Endothelial cell of umbilical vein (primary cell): ENCODE results near the gene CTRB2. TPM values are rescaled to one million over a fixed set of nuclear protein-coding genes. Genes with fewer than 3 reads are reported as not detected.
"Not testable (repeated sequence)": the region's sequence is repeated elsewhere in the genome, so short reads cannot be mapped to it uniquely, and the experiment has no call there.

Source experiments
- BruUV-seq: library from RNA; stranded (reverse); fragments of 400-500 nt; replicated peaks from 2 replicates; lab custom pipeline; 2021; lab: Mats Ljungman, UMichigan
- CTCF ChIA-PET: fragments of 300-600, 350-600 bp; sonication (Branson Sonifier 250); formaldehyde crosslinking; loops from one replicate; lab custom pipeline; 2021; ENCODE audit warnings: antibody characterized with exemption, inconsistent platforms; lab: Charles Lee
- POLR2A ChIA-PET: fragments of 300-600, 350-600 bp; sonication (Branson Sonifier 250); formaldehyde crosslinking; loops from one replicate; lab custom pipeline; 2021; ENCODE audit warnings: antibody characterized with exemption, inconsistent platforms; lab: Charles Lee
- DNase-seq: peaks from one replicate; pipeline ENCODE4 v3.0.0-alpha.2; 2011; ENCODE audit warnings: low read depth, low spot score
- FAIRE-seq: peaks from 2 replicates; lab custom pipeline; 2011; peaks lifted over from hg19 to GRCh38; lab: Jason Lieb, UNC
- H2AFZ ChIP-seq: 2 replicates; pipeline ENCODE4 v1.6.0; 2012; ENCODE audit warnings: low read depth, low read length, control low read depth, inconsistent platforms
- H3K27ac ChIP-seq: 2 replicates; pipeline ENCODE4 v1.5.1; 2011; ENCODE audit warnings: low read depth, mild to moderate bottlenecking, control low read depth, low read length, moderate library complexity; ENCODE audit not compliant: insufficient read depth
- H3K27me3 ChIP-seq, 2 experiments: 2 replicates each; pipeline versions ENCODE4 v1.6.0 to v1.6.1; 2011; ENCODE audit warnings: low read length in 2 of 2, mixed read lengths in 1 of 2; ENCODE audit not compliant: control insufficient read depth in 2 of 2, insufficient read depth in 2 of 2
- H3K36me3 ChIP-seq, 2 experiments: 2 replicates in 1 of 2; 3 replicates in 1 of 2; pipeline ENCODE4 v1.5.1; 2011; ENCODE audit warnings: low read length in 2 of 2, mild to moderate bottlenecking in 1 of 2, moderate library complexity in 1 of 2; ENCODE audit not compliant: control insufficient read depth in 2 of 2, insufficient read depth in 2 of 2; ENCODE audit errors: extremely low read depth in 1 of 2
- H3K4me1 ChIP-seq: 3 replicates; pipeline ENCODE4 v1.5.1; 2011; ENCODE audit warnings: mild to moderate bottlenecking, low read length; ENCODE audit not compliant: control insufficient read depth, insufficient read depth; ENCODE audit errors: extremely low read depth
- H3K4me2 ChIP-seq: 2 replicates; pipeline ENCODE4 v1.6.1; 2011; ENCODE audit warnings: low read length, control low read depth, mixed read lengths; ENCODE audit not compliant: insufficient read depth
- H3K4me3 ChIP-seq, 3 experiments: fragments of 200-600 bp in 1 of 3; sonication (generic), shearing (Covaris generic) in 1 of 3; replicated peaks in 1 of 3; 2 replicates each; pipeline ENCODE4 v1.5.1; 2011 to 2016; ENCODE audit warnings: control low read depth in 3 of 3, low read length in 3 of 3, mild to moderate bottlenecking in 2 of 3, inconsistent platforms in 1 of 3, low read depth in 1 of 3, moderate library complexity in 1 of 3; ENCODE audit not compliant: insufficient read depth in 1 of 3
- H3K79me2 ChIP-seq: 2 replicates; pipeline ENCODE4 v1.6.0; 2012; ENCODE audit warnings: low read length, inconsistent platforms; ENCODE audit not compliant: control insufficient read depth, insufficient read depth
- H3K9ac ChIP-seq: replicated peaks from 2 replicates; pipeline ENCODE3; 2011; ENCODE audit warnings: low read length, control low read depth; ENCODE audit not compliant: insufficient read depth; ENCODE audit errors: extremely low read depth
- H3K9me1 ChIP-seq: replicated peaks from 3 replicates; pipeline ENCODE4 v1.6.0; 2011; ENCODE audit warnings: mild to moderate bottlenecking, low read length; ENCODE audit not compliant: control insufficient read depth, insufficient read depth; ENCODE audit errors: extremely low read depth
- H3K9me3 ChIP-seq: replicated peaks from 2 replicates; pipeline ENCODE4 v1.5.1; 2012; ENCODE audit warnings: low read length, inconsistent platforms; ENCODE audit not compliant: control insufficient read depth, insufficient read depth
- H4K20me1 ChIP-seq: replicated peaks from 2 replicates; pipeline ENCODE3; 2011; ENCODE audit warnings: mild to moderate bottlenecking, low read length; ENCODE audit not compliant: control insufficient read depth, insufficient read depth; ENCODE audit errors: extremely low read depth
- JUN ChIP-seq: IDR thresholded peaks from 2 replicates; pipeline ENCODE4 v1.6.1; 2011; ENCODE audit warnings: borderline replicate concordance, low read depth; ENCODE audit not compliant: insufficient read length, insufficient read depth
- POLR2A ChIP-seq: IDR thresholded peaks from 2 replicates; pipeline ENCODE4 v1.6.1; 2012; ENCODE audit warnings: low read depth, mild to moderate bottlenecking, control low read depth, low read length
- dilution Hi-C: fragments of 300-500 bp; cut with MboI; formaldehyde crosslinking; loops from one replicate; pipeline ENCODE4 v1.15.0; 2019; ENCODE audit warnings: low sequenced_read_pairs; ENCODE audit not compliant: extremely low pct_ligation_motif_present
- intact Hi-C: fragments of 100-400 bp; cut with micrococcal nuclease; formaldehyde crosslinking; loops from one replicate; pipeline ENCODE4 v1.10.0; 2022
- polyA plus RNA-seq, 4 experiments: library from polyadenylated mRNA; depleted of rRNA in 3 of 4; stranded (reverse) in 3 of 4; unstranded in 1 of 4; fragments of >200 nt; gene quantifications; 2 replicates each; pipeline versions ENCODE4 v1.2.1 to v1.2.3, GENCODE V29; 2011 to 2012; ENCODE audit warnings: missing spikeins in 1 of 4
- total RNA-seq: library from RNA; stranded (reverse); gene quantifications from 2 replicates; pipeline ENCODE4 v1.2.3, GENCODE V29; 2021

CTRB2 gene
- total and polyA plus RNA-seq, 2 donors (not counting 3 experiments of a cell fraction or from before 2014, with no cell fraction given), result not detected

DNA sequence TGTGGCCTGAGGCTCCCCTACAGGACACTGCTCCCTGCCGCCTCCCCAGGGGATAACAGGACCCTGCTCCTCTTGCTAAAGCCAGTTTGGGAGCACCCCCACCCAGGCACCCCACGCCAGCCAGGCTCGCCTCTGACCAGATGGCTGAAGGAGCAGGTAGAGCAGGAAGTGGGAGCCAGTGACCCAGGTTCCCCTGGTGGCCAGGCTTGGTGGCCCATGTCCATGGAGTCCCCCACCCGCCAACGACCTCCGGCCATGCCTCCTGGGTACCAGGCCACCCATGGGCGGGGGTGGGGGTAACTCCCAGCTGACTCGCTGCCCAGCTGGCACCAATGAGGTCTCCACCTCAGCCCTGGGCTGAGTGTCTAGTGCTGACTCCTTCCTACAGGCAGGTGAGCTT, 34.5 kb upstream of the CTRB2 start:
- ChIA-PET POLR2A (no interaction called here), CTCF (interaction anchor here (0.6 kb wide), 1 partner anchor 144 kb away, joined by 3 read pairs; no protein-coding TSS in a partner anchor)
- Histone ChIP-seq H3K27ac (no peak overlapping the region), H3K9me3 (no peaks in the 10 kb centered on the region), H3K4me1 (peaks cover 37% of the 10 kb centered on the region), H4K20me1 (no peaks in the 10 kb centered on the region), H3K79me2 (peaks cover 96% of the 10 kb centered on the region), H3K4me3 (no peak overlapping the region), H2AFZ (no peak overlapping the region), H3K36me3 (peaks cover 13 to 59% of the 10 kb centered on the region in 2 experiments), H3K9ac (no peak overlapping the region), H3K27me3 (no peaks in the 10 kb centered on the region), H3K9me1 (no peaks in the 10 kb centered on the region), H3K4me2 (no peak overlapping the region)
- dilution Hi-C loops (no loop called here), intact Hi-C loops (no loop called here)
- no peak for FAIRE-seq
- no peak for DNase-seq
- BruUV-seq, result no TSS peak
- TF ChIP-seq POLR2A (no peak), JUN (no peak)

DNA sequence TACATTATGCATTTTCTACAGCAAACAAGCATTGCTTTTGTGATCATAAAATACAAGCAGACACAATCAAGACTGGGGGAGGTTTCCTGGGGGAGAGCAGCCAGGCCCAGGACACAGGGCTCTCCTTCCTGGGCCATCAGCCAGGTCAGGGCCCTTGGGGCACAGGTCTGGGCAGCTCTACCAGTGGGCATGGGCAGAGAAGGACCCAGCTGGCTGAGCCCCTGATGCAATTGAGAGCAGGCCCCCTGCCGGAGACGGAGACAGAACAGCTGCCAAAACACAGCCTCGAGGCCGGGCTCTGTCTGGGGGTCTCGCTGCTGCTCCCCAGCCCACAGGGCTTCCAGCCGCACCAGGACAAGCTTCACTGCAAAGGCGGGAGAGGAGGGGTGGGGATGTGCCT, 33.7 kb upstream of the CTRB2 start:
- H3K27me3 ChIP-seq, H4K20me1 ChIP-seq, BruUV-seq, H3K4me3 ChIP-seq, dilution Hi-C loops, H3K9ac ChIP-seq, intact Hi-C loops, H3K27ac ChIP-seq, FAIRE-seq, H3K4me2 ChIP-seq, H2AFZ ChIP-seq, POLR2A ChIA-PET, DNase-seq, H3K9me1 ChIP-seq, H3K9me3 ChIP-seq: not testable (repeated sequence)
- Histone ChIP-seq H3K36me3 (peaks cover 20 to 65% of the 10 kb centered on the region in 2 experiments), H3K79me2 (peaks cover 96% of the 10 kb centered on the region), H3K4me1 (peaks cover 30% of the 10 kb centered on the region)
- CTCF ChIA-PET, result interaction anchor here (2.3 kb wide), 1 partner anchor 145 kb away, joined by 10 read pairs; no protein-coding TSS in a partner anchor
